Endothelial cell of umbilical vein (primary cell): ENCODE measurements around the gene CGNL1. TPM values are rescaled to one million over a fixed set of nuclear protein-coding genes. Genes with fewer than 3 reads are reported as not detected.

Experiments
- BruUV-seq: library from RNA; stranded (reverse); fragments of 400-500 nt; replicated peaks from 2 replicates; lab custom pipeline; 2021; lab: Mats Ljungman, UMichigan
- CTCF ChIA-PET: fragments of 300-600, 350-600 bp; sonication (Branson Sonifier 250); formaldehyde crosslinking; loops from one replicate; lab custom pipeline; 2021; ENCODE audit warnings: antibody characterized with exemption, inconsistent platforms; lab: Charles Lee
- POLR2A ChIA-PET: fragments of 300-600, 350-600 bp; sonication (Branson Sonifier 250); formaldehyde crosslinking; loops from one replicate; lab custom pipeline; 2021; ENCODE audit warnings: antibody characterized with exemption, inconsistent platforms; lab: Charles Lee
- DNase-seq: peaks from one replicate; pipeline ENCODE4 v3.0.0-alpha.2; 2011; ENCODE audit warnings: low read depth, low spot score
- FAIRE-seq: peaks from 2 replicates; lab custom pipeline; 2011; peaks lifted over from hg19 to GRCh38; lab: Jason Lieb, UNC
- H2AFZ ChIP-seq: 2 replicates; pipeline ENCODE4 v1.6.0; 2012; ENCODE audit warnings: low read depth, low read length, control low read depth, inconsistent platforms
- H3K27ac ChIP-seq: 2 replicates; pipeline ENCODE4 v1.5.1; 2011; ENCODE audit warnings: low read depth, mild to moderate bottlenecking, control low read depth, low read length, moderate library complexity; ENCODE audit not compliant: insufficient read depth
- H3K27me3 ChIP-seq, 2 experiments: 2 replicates each; pipeline versions ENCODE4 v1.6.0 to v1.6.1; 2011; ENCODE audit warnings: low read length in 2 of 2, mixed read lengths in 1 of 2; ENCODE audit not compliant: control insufficient read depth in 2 of 2, insufficient read depth in 2 of 2
- H3K36me3 ChIP-seq, 2 experiments: 2 replicates in 1 of 2; 3 replicates in 1 of 2; pipeline ENCODE4 v1.5.1; 2011; ENCODE audit warnings: low read length in 2 of 2, mild to moderate bottlenecking in 1 of 2, moderate library complexity in 1 of 2; ENCODE audit not compliant: control insufficient read depth in 2 of 2, insufficient read depth in 2 of 2; ENCODE audit errors: extremely low read depth in 1 of 2
- H3K4me1 ChIP-seq: 3 replicates; pipeline ENCODE4 v1.5.1; 2011; ENCODE audit warnings: mild to moderate bottlenecking, low read length; ENCODE audit not compliant: control insufficient read depth, insufficient read depth; ENCODE audit errors: extremely low read depth
- H3K4me2 ChIP-seq: 2 replicates; pipeline ENCODE4 v1.6.1; 2011; ENCODE audit warnings: low read length, control low read depth, mixed read lengths; ENCODE audit not compliant: insufficient read depth
- H3K4me3 ChIP-seq, 3 experiments: fragments of 200-600 bp in 1 of 3; sonication (generic), shearing (Covaris generic) in 1 of 3; replicated peaks in 1 of 3; 2 replicates each; pipeline ENCODE4 v1.5.1; 2011 to 2016; ENCODE audit warnings: control low read depth in 3 of 3, low read length in 3 of 3, mild to moderate bottlenecking in 2 of 3, inconsistent platforms in 1 of 3, low read depth in 1 of 3, moderate library complexity in 1 of 3; ENCODE audit not compliant: insufficient read depth in 1 of 3
- H3K79me2 ChIP-seq: 2 replicates; pipeline ENCODE4 v1.6.0; 2012; ENCODE audit warnings: low read length, inconsistent platforms; ENCODE audit not compliant: control insufficient read depth, insufficient read depth
- H3K9ac ChIP-seq: replicated peaks from 2 replicates; pipeline ENCODE3; 2011; ENCODE audit warnings: low read length, control low read depth; ENCODE audit not compliant: insufficient read depth; ENCODE audit errors: extremely low read depth
- H3K9me1 ChIP-seq: replicated peaks from 3 replicates; pipeline ENCODE4 v1.6.0; 2011; ENCODE audit warnings: mild to moderate bottlenecking, low read length; ENCODE audit not compliant: control insufficient read depth, insufficient read depth; ENCODE audit errors: extremely low read depth
- H3K9me3 ChIP-seq: replicated peaks from 2 replicates; pipeline ENCODE4 v1.5.1; 2012; ENCODE audit warnings: low read length, inconsistent platforms; ENCODE audit not compliant: control insufficient read depth, insufficient read depth
- H4K20me1 ChIP-seq: replicated peaks from 2 replicates; pipeline ENCODE3; 2011; ENCODE audit warnings: mild to moderate bottlenecking, low read length; ENCODE audit not compliant: control insufficient read depth, insufficient read depth; ENCODE audit errors: extremely low read depth
- FOS ChIP-seq: IDR thresholded peaks from 2 replicates; pipeline ENCODE4 v1.6.1; 2011; ENCODE audit warnings: mild to moderate bottlenecking, low read length, moderate library complexity, borderline replicate concordance; ENCODE audit not compliant: insufficient read depth
- GATA2 ChIP-seq: IDR thresholded peaks from 2 replicates; pipeline ENCODE4 v1.7.0; 2011; ENCODE audit warnings: low read depth, mild to moderate bottlenecking, moderate library complexity, mixed read lengths, low read length; ENCODE audit not compliant: insufficient read length, insufficient read depth
- JUN ChIP-seq: IDR thresholded peaks from 2 replicates; pipeline ENCODE4 v1.6.1; 2011; ENCODE audit warnings: borderline replicate concordance, low read depth; ENCODE audit not compliant: insufficient read length, insufficient read depth
- MAX ChIP-seq: IDR thresholded peaks from 2 replicates; pipeline ENCODE4 v1.6.1; 2011; ENCODE audit not compliant: insufficient read depth, insufficient read length
- MYC ChIP-seq: IDR thresholded peaks from one replicate; pipeline ENCODE4 v1.6.1; 2011; ENCODE audit warnings: mild to moderate bottlenecking, low read depth, low read length
- POLR2A ChIP-seq: IDR thresholded peaks from 2 replicates; pipeline ENCODE4 v1.6.1; 2012; ENCODE audit warnings: low read depth, mild to moderate bottlenecking, control low read depth, low read length
- POLR2AphosphoS5 ChIP-seq: IDR thresholded peaks from 2 replicates; pipeline ENCODE4 v1.6.1; 2012; ENCODE audit warnings: low read depth, mild to moderate bottlenecking, control low read depth, low read length, moderate library complexity; ENCODE audit not compliant: insufficient read depth
- dilution Hi-C: fragments of 300-500 bp; cut with MboI; formaldehyde crosslinking; loops from one replicate; pipeline ENCODE4 v1.15.0; 2019; ENCODE audit warnings: low sequenced_read_pairs; ENCODE audit not compliant: extremely low pct_ligation_motif_present
- intact Hi-C: fragments of 100-400 bp; cut with micrococcal nuclease; formaldehyde crosslinking; loops from one replicate; pipeline ENCODE4 v1.10.0; 2022
- polyA plus RNA-seq, 4 experiments: library from polyadenylated mRNA; depleted of rRNA in 3 of 4; stranded (reverse) in 3 of 4; unstranded in 1 of 4; fragments of >200 nt; gene quantifications; 2 replicates each; pipeline versions ENCODE4 v1.2.1 to v1.2.3, GENCODE V29; 2011 to 2012; ENCODE audit warnings: missing spikeins in 1 of 4
- total RNA-seq: library from RNA; stranded (reverse); gene quantifications from 2 replicates; pipeline ENCODE4 v1.2.3, GENCODE V29; 2021
- TF ChIP-seq, protein P1 (sequence below), 2 donors: IDR thresholded peaks; 1 replicate in 1 of 2; 2 replicates in 1 of 2; pipeline ENCODE4 v1.5.1; 2011; ENCODE audit warnings: low read length in 2 of 2, mild to moderate bottlenecking in 2 of 2, moderate library complexity in 2 of 2, control low read depth in 1 of 2, inconsistent platforms in 1 of 2, low read depth in 1 of 2; ENCODE audit not compliant: insufficient read depth in 1 of 2; ENCODE audit errors: extremely low read depth in 1 of 2

The CGNL1 gene
- total and polyA plus RNA-seq, 2 donors (not counting 3 experiments of a cell fraction or from before 2014, with no cell fraction given), result 6.9 to 27.1 TPM

GRCh38 chr15:57506422-57506821 lies 130.1 kb downstream of the CGNL1 start:
- intact Hi-C loops (loop anchor here (2.0 to 5.0 kb wide), 4 partner anchors 20 to 129 kb away; partner anchors contain the start of gene CGNL1), dilution Hi-C loops (no loop called here)
- ChIA-PET CTCF (interaction anchor here (1.0 to 4.3 kb wide), 17 partner anchors 12 to 357 kb away, joined by 3 to 30 read pairs (median 4); partner anchors contain the start of gene CGNL1), POLR2A (no interaction called here)
- peak overlapping the region; percentile 66 for H2AFZ ChIP-seq
- H3K4me1 ChIP-seq, result peaks cover 40% of the 10 kb centered on the region
- peak overlapping the region; percentile 33 for H3K9ac ChIP-seq
- H3K4me3 ChIP-seq, result no peak overlapping the region
- TF ChIP-seq POLR2A (no peak), MAX (no peak), FOS (no peak)
- TF ChIP-seq, protein P1, sequence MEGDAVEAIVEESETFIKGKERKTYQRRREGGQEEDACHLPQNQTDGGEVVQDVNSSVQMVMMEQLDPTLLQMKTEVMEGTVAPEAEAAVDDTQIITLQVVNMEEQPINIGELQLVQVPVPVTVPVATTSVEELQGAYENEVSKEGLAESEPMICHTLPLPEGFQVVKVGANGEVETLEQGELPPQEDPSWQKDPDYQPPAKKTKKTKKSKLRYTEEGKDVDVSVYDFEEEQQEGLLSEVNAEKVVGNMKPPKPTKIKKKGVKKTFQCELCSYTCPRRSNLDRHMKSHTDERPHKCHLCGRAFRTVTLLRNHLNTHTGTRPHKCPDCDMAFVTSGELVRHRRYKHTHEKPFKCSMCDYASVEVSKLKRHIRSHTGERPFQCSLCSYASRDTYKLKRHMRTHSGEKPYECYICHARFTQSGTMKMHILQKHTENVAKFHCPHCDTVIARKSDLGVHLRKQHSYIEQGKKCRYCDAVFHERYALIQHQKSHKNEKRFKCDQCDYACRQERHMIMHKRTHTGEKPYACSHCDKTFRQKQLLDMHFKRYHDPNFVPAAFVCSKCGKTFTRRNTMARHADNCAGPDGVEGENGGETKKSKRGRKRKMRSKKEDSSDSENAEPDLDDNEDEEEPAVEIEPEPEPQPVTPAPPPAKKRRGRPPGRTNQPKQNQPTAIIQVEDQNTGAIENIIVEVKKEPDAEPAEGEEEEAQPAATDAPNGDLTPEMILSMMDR (IDR thresholded peaks at IDR 0.05; ENCODE audit: extremely low read depth in 1 of 2, insufficient read depth in 1 of 2, low read depth in 1 of 2, low read length in 2 of 2), result peak; percentile 11 to 32
- H4K20me1 ChIP-seq, result no peaks in the 10 kb centered on the region
- TSS peak; percentile 58 for BruUV-seq
- H3K27me3 ChIP-seq, result no peaks in the 10 kb centered on the region
- H3K27ac ChIP-seq, result peak overlapping the region; percentile 83
- H3K36me3 ChIP-seq, result no peaks in the 10 kb centered on the region
- FAIRE-seq (no peak), DNase-seq (no peak)
- H3K9me1 ChIP-seq, result no peaks in the 10 kb centered on the region
- no peaks in the 10 kb centered on the region for H3K79me2 ChIP-seq
- H3K9me3 ChIP-seq, result no peaks in the 10 kb centered on the region
- peak overlapping the region; percentile 28 for H3K4me2 ChIP-seq

- Histone ChIP-seq H3K27me3 (no peaks in the 10 kb centered on the region), H2AFZ (no peak overlapping the region), H3K4me2 (no peak overlapping the region), H3K4me1 (peaks cover 41% of the 10 kb centered on the region), H3K9ac (no peak overlapping the region), H3K79me2 (no peaks in the 10 kb centered on the region), H3K36me3 (no peaks in the 10 kb centered on the region), H3K4me3 (no peak overlapping the region), H3K9me1 (no peaks in the 10 kb centered on the region), H3K27ac (no peak overlapping the region), H4K20me1 (no peaks in the 10 kb centered on the region), H3K9me3 (no peaks in the 10 kb centered on the region)
- BruUV-seq, result no TSS peak
- ChIA-PET CTCF (interaction anchor here (0.7 to 4.3 kb wide), 4 partner anchors 11 to 161 kb away, joined by 3 to 30 read pairs (median 6); no protein-coding TSS in a partner anchor), POLR2A (no interaction called here)
- intact Hi-C loops (loop anchor here (2.0 to 5.0 kb wide), 4 partner anchors 20 to 130 kb away; partner anchors contain the start of gene CGNL1), dilution Hi-C loops (no loop called here)
- FAIRE-seq (no peak), DNase-seq (no peak)
- TF ChIP-seq POLR2A (no peak), GATA2 (no peak), JUN (no peak), FOS (no peak), MYC (no peak), POLR2AphosphoS5 (no peak), MAX (no peak)
- TF ChIP-seq, protein P1 (IDR thresholded peaks at IDR 0.05; ENCODE audit: extremely low read depth in 1 of 2, insufficient read depth in 1 of 2, low read depth in 1 of 2, low read length in 2 of 2), result no peak
Observed at GRCh38 chr15:57507111-57507510, 130.8 kb downstream of the CGNL1 start.
